Psoas muscle (tissue), 8 donors: Measurements from ENCODE around the gene AVPI1. TPM values are rescaled to one million over a fixed set of nuclear protein-coding genes. Genes with fewer than 3 reads are reported as not detected.

ENCODE experiments used
- ATAC-seq, 4 donors: fragments of 200-7000 bp; cut with Tn5 transposase; one replicate each; pipeline ENCODE4 v1.9.1; 2020; ENCODE audit warnings: moderate library complexity in 3 of 4, mild to moderate bottlenecking in 2 of 4
- DNase-seq, 2 donors: peaks; one replicate each; pipeline ENCODE4 v3.0.0-alpha.2; 2020
- H3K27ac ChIP-seq: fragments of 200-600 bp; one replicate; pipeline ENCODE4 v1.8.0; 2022
- H3K27me3 ChIP-seq, 3 donors: fragments of 200-600 bp in 1 of 3; one replicate each; pipeline versions ENCODE4 v1.6.1 to v1.8.0; 2013 to 2022; ENCODE audit warnings: low read length in 2 of 3, mild to moderate bottlenecking in 2 of 3, moderate library complexity in 1 of 3; ENCODE audit not compliant: insufficient read depth in 3 of 3
- H3K36me3 ChIP-seq, 2 donors: fragments of 200-600 bp in 1 of 2; one replicate each; pipeline versions ENCODE4 v1.6.1 to v1.8.0; 2013 to 2022; ENCODE audit warnings: low read depth in 1 of 2, mild to moderate bottlenecking in 1 of 2, moderate library complexity in 1 of 2; ENCODE audit not compliant: insufficient read depth in 1 of 2
- H3K4me1 ChIP-seq: fragments of 200-600 bp; one replicate; pipeline ENCODE4 v1.8.0; 2022
- H3K4me3 ChIP-seq: fragments of 200-600 bp; one replicate; pipeline ENCODE4 v1.8.0; 2022; ENCODE audit warnings: mild to moderate bottlenecking
- H3K9me3 ChIP-seq: fragments of 200-600 bp; one replicate; pipeline ENCODE4 v1.8.0; 2022
- CTCF ChIP-seq: fragments of 200-600 bp; IDR thresholded peaks from one replicate; pipeline ENCODE4 v1.8.0; 2022; ENCODE audit warnings: antibody characterized with exemption
- WGBS, 3 donors: extraction: QIAGEN DNeasy Blood & Tissue Kit; methylation state at CpG; one replicate each; pipeline versions ENCODE4 v1.1.6 to v1.1.7; 2013; 5-methylcytosine and 5-hydroxymethylcytosine counted together
- intact Hi-C, 2 donors: fragments of 100-400 bp; cut with DNase I; formaldehyde crosslinking; loops; one replicate each; pipeline versions ENCODE4 v1.11.0 to v1.14.2; 2022
- polyA plus RNA-seq, 3 donors: library from polyadenylated mRNA; stranded (reverse); fragments of 200-250 nt; gene quantifications; one replicate each; pipeline ENCODE4 v1.2.3, GENCODE V29; 2013
- total RNA-seq, 4 donors: library from RNA; stranded (reverse); fragmentation: NEBNext Ultra II Directional in 2 of 4; extraction: Animal tissue kit (Norgen Biotek cat#: 25700) in 2 of 4; gene quantifications; one replicate each; pipeline versions ENCODE4 v1.2.1 to v1.2.4, GENCODE V29; 2021 to 2023
- donor health status: healthy with polysubstance abuse.
- donor health status: DM: no; HTN: no; CAD: no; lungs with moderate emphysema.
- donor health status: Bipolar disorder and iron deficiency.
- donor health status: healthy.
- donor health status: DM: yes; HTN: yes; CAD: no.
- donor health status: DM: no; HTN: no; CAD: no.
- donor health status: DM: no; HTN: no; CAD: no.
- donor health status: DM: yes; HTN: yes; CAD: no.

Gene AVPI1
- total and polyA plus RNA-seq, 7 donors = 3.6 to 56.9 (median 5.6) TPM

- Histone ChIP-seq H3K4me3 (no peak overlapping the region), H3K27ac (no peak overlapping the region), H3K4me1 (peaks cover 6% of the 10 kb centered on the region), H3K27me3 (no peaks in the 10 kb centered on the region), H3K9me3 (no peaks in the 10 kb centered on the region), H3K36me3 (no peaks in the 10 kb centered on the region)
- intact Hi-C loops = no loop called here
- ATAC-seq (no peak), DNase-seq (no peak)
- TF ChIP-seq CTCF = no peak
Observed at GRCh38 chr10:97631098-97631497, 55.9 kb downstream of the AVPI1 start.

GRCh38 chr10:97629289-97629688 is 57.8 kb downstream of the AVPI1 start:
- DNase-seq = no peak
- WGBS, 3 donors = 93 to 94% (median 94%) methylated on average over 5 of the region's 5 CpGs
- Histone ChIP-seq H3K36me3 (no peaks in the 10 kb centered on the region), H3K27me3 (no peaks in the 10 kb centered on the region), H3K4me3 (no peak overlapping the region), H3K4me1 (peaks cover 6% of the 10 kb centered on the region), H3K9me3 (no peaks in the 10 kb centered on the region), H3K27ac (no peak overlapping the region)
- no peak for TF ChIP-seq CTCF
- intact Hi-C loops = no loop called here
- ATAC-seq = no peak

- Histone ChIP-seq H3K36me3 (no peaks in the 10 kb centered on the region), H3K9me3 (no peaks in the 10 kb centered on the region), H3K27me3 (no peaks in the 10 kb centered on the region), H3K4me1 (peaks cover 6% of the 10 kb centered on the region), H3K27ac (no peak overlapping the region), H3K4me3 (no peak overlapping the region)
- no peak for TF ChIP-seq CTCF
- ATAC-seq = no peak
- DNase-seq = no peak
- intact Hi-C loops = no loop called here
- 90 to 95% (median 93%) methylated on average over 3 of the region's 3 CpGs for WGBS, 3 donors
Observed at GRCh38 chr10:97628228-97628627, 58.8 kb downstream of the AVPI1 start.

GRCh38 chr10:97627731-97628130 is 59.3 kb downstream of the AVPI1 start:
- intact Hi-C loops = no loop called here
- Histone ChIP-seq H3K36me3 (no peaks in the 10 kb centered on the region), H3K4me3 (no peak overlapping the region), H3K27ac (no peak overlapping the region), H3K27me3 (no peaks in the 10 kb centered on the region), H3K4me1 (peaks cover 4% of the 10 kb centered on the region), H3K9me3 (no peaks in the 10 kb centered on the region)
- DNase-seq = no peak
- no peak for TF ChIP-seq CTCF
- ATAC-seq = no peak
- 72 to 86% (median 76%) methylated on average over 4 of the region's 4 CpGs for WGBS, 3 donors

Other genes with a start within 250 kb of the AVPI1 start
- gene EXOSC1, start 241.2 kb downstream of the AVPI1 start, total RNA-seq = 10 to 100 TPM; 14.0 to 20.4 (median 19.8) TPM
- gene EXOSC1, start 241.2 kb downstream of the AVPI1 start, polyA plus RNA-seq = 10 to 100 TPM; 26.4 to 36.5 (median 29.4) TPM
- gene ZDHHC16, start 241.1 kb downstream of the AVPI1 start, total RNA-seq = 10 to 100 TPM; 19.7 to 24.5 (median 22.7) TPM
- 10 to 100 TPM; 23.2 to 44.9 (median 24.6) TPM for gene ZDHHC16, start 241.1 kb downstream of the AVPI1 start, polyA plus RNA-seq
- gene MMS19, start 188.8 kb downstream of the AVPI1 start, total RNA-seq = 10 to 100 TPM; 33.2 to 39.6 (median 34.4) TPM
- 10 to 100 TPM; 29.8 to 47.6 (median 43.1) TPM for gene MMS19, start 188.8 kb downstream of the AVPI1 start, polyA plus RNA-seq
- gene UBTD1, start 188.3 kb downstream of the AVPI1 start, total RNA-seq = 10 to 100 TPM; 16.0 to 39.2 (median 22.2) TPM
- gene UBTD1, start 188.3 kb downstream of the AVPI1 start, polyA plus RNA-seq = 10 to 100 TPM; 43.6 to 59.2 (median 56.7) TPM
- 1,000 to 10,000 TPM; 1,055 to 3,522 (median 2,378) TPM for gene ANKRD2, start 114.5 kb downstream of the AVPI1 start, total RNA-seq
- gene ANKRD2, start 114.5 kb downstream of the AVPI1 start, polyA plus RNA-seq = 1,000 to 10,000 TPM in 2 of 3 donors, 100 to 1,000 TPM in 1; 254 to 5,473 (median 1,117) TPM
- 10 to 100 TPM in 1 of 4 donors, 1 to 10 TPM in 2, under 1 TPM in 1; 0.66 to 12.3 (median 4.9) TPM for gene HOGA1, start 102.9 kb downstream of the AVPI1 start, total RNA-seq
- gene HOGA1, start 102.9 kb downstream of the AVPI1 start, polyA plus RNA-seq = 1 to 10 TPM in 2 of 3 donors, under 1 TPM in 1; 0.96 to 3.4 (median 1.7) TPM
- gene C10orf62, start 97.5 kb downstream of the AVPI1 start, total RNA-seq = 1 to 10 TPM in 2 of 4 donors, under 1 TPM in 1, not detected in 1; 0.56 to 1.1 (median 1.0) TPM
- under 1 TPM in 2 of 3 donors, not detected in 1; 0.12 to 0.13 TPM for gene C10orf62, start 97.5 kb downstream of the AVPI1 start, polyA plus RNA-seq
- gene MORN4, start 53.7 kb downstream of the AVPI1 start, total RNA-seq = 1 to 10 TPM; 1.8 to 4.1 (median 2.6) TPM
- gene MORN4, start 53.7 kb downstream of the AVPI1 start, polyA plus RNA-seq = 1 to 10 TPM; 3.9 to 5.6 (median 5.2) TPM
- gene PI4K2A, start 46.6 kb downstream of the AVPI1 start, total RNA-seq = 10 to 100 TPM; 11.5 to 14.1 (median 11.9) TPM
- gene PI4K2A, start 46.6 kb downstream of the AVPI1 start, polyA plus RNA-seq = 10 to 100 TPM in 2 of 3 donors, 1 to 10 TPM in 1; 8.9 to 22.9 (median 15.6) TPM
- gene MARVELD1, start 26.5 kb upstream of the AVPI1 start, total RNA-seq = 1 to 10 TPM; 2.4 to 5.7 (median 3.3) TPM
- gene MARVELD1, start 26.5 kb upstream of the AVPI1 start, polyA plus RNA-seq = 10 to 100 TPM in 1 of 3 donors, 1 to 10 TPM in 2; 2.2 to 10.4 (median 2.9) TPM
- gene ZFYVE27, start 49.9 kb upstream of the AVPI1 start, total RNA-seq = 10 to 100 TPM in 3 of 4 donors, 1 to 10 TPM in 1; 9.8 to 15.1 (median 12.1) TPM
- 10 to 100 TPM in 2 of 3 donors, 1 to 10 TPM in 1; 8.3 to 20.1 (median 14.9) TPM for gene ZFYVE27, start 49.9 kb upstream of the AVPI1 start, polyA plus RNA-seq
- gene SFRP5, start 84.8 kb upstream of the AVPI1 start, total RNA-seq = under 1 TPM in 2 of 4 donors, not detected in 2; 0.16 to 0.30 TPM
- gene SFRP5, start 84.8 kb upstream of the AVPI1 start, polyA plus RNA-seq = under 1 TPM; 0.47 to 0.73 (median 0.69) TPM
- 1 to 10 TPM in 2 of 4 donors, under 1 TPM in 2; 0.19 to 4.1 (median 0.99) TPM for gene GOLGA7B, start 162.6 kb upstream of the AVPI1 start, total RNA-seq
- gene GOLGA7B, start 162.6 kb upstream of the AVPI1 start, polyA plus RNA-seq = 1 to 10 TPM in 1 of 3 donors, under 1 TPM in 2; 0.46 to 1.6 (median 0.77) TPM